Inflammatory macrophage treated with lipopolysaccharide for 4 hours (primary cell): ENCODE measurements around the gene SRC.

Source experiments
- DNase-seq: peaks from one replicate; pipeline ENCODE4 v3.0.0-alpha.2; 2020

The SRC gene

DNA sequence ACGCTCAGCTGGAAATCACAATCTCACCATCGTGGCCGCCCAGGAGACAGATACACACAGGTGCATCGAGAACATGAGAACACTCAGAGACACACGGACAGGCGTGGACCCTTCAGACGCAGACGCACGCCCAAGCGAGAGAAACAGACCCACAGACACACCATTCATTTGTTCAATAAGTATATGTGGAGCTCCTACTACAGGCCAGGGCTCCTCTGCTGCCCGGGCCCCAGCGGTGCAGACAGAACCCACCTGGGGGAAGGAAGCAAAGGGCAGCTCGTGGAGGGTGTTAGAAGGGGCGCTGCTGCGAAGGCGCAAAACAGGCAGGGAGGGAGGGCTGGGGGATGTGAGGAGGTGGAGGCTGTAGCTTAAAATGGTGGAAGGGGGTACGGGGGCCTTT lies 39.2 kb downstream of the SRC start:
- no peak for DNase-seq

DNA sequence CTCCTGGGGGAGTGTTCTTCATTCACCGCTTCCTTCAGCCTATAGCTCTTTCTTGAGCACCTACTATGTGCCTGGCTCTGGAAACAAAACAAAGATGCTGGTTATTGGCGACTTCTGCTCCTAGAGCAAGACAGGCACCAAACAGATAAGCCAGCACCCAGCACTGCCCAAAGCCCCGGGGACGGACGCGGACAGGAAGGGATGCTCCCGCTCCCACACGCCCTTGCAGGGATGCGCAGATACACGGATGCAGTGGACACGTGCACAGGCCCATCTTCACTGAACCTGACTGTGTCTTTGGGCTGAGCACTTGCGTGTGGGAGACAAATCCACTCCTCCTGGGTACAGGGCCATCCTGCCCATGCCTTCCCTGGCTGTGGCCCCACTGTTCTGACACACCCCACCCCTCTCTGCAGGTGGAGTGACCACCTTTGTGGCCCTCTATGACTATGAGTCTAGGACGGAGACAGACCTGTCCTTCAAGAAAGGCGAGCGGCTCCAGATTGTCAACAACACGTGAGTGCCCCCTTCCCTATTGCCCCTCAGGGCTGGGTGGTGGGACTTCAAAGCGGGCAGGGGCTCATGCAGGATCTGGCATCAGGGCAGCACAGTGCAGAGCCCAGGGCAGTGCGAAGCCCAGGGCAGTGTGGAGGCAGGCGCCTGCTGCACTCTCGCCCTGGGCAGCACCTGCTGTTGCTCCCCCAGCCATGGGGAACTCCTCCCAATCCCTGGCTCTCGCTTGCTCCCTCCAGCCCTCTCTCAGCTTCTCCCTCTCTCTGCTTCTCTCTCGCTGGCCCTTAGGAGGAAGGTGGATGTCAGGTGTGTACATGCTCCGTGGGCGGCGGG lies 39.9 kb downstream of the SRC start:
- no peak for DNase-seq

- peak; percentile 51 for DNase-seq
Measured at GRCh38 chr20:37386505-37387251, 40.7 kb downstream of the SRC start.

GRCh38 chr20:37387519-37388269 lies 41.8 kb downstream of the SRC start:
- DNase-seq, result no peak

DNA sequence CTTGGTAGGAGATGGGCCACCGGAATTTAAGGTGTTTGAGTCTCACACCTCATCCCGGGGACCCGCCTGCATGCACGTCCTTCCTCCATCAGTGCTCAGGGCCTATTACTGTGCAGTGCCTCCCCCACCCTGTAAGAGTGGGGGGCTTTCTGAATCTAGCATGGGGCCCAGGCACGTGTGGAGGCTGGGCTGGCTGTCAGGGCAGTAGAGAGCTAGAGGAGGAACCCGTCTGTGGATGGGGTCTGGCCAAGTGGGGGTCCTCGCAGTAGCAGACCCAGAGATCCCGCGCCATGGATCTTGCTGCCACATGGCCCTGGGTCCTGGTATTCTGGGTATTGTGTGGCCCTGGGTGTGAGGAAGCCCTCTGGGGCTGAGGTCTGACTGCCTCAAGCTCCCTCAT lies 42.9 kb downstream of the SRC start:
- DNase-seq, result no peak

DNA sequence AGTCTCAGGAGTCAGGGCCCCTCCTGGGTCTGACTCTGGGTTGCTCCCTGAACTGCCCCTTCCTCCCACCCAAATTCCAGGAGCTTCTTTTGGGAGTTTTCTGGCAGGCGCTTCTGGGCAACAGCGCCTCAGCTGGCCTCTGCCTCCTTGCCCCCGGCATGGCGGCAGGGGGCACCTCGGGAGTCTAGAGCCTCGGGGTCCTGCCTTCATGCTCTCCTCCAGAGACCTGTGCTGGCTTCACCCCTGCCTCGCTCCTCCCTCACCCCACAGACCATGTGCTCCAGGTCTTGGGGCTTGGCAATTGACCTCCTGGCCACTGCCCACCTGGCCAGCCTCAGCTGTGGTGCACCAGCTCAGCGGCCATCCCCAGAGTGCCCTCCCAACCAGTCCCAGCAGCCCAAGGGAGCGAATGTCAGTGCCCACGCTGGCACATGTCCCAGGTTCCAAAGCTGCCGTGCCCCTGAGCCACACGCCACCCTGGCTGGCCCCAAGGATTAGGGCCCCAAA lies 43.4 kb downstream of the SRC start:
- no peak for DNase-seq

DNA sequence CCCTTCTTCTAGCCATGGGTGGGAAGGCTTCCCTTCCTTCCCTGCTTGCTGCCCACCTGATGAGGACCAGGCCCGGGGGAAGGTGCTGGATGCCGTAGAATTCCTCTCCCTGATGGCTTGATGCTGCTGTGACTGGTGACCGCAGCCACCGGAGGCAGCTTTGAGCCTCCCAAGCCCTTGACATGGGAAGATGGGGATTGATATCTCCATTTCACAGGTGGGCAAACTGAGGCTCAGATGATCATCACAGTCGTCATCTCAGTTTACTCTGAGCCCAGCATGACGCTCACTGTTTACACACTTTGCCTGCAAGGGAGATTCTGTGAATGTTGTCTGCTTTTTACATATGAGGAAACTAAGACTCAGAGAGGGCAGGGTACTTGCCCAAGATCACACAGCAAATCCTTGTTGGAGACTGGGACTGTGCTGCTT lies 43.9 kb downstream of the SRC start:
- DNase-seq, result no peak

GRCh38 chr20:37390503-37390890 lies 44.6 kb downstream of the SRC start:
- no peak for DNase-seq

- DNase-seq, result no peak
Measured at GRCh38 chr20:37390891-37391525, 45.1 kb downstream of the SRC start.

GRCh38 chr20:37392441-37393195 lies 46.7 kb downstream of the SRC start:
- DNase-seq, result no peak

GRCh38 chr20:37393196-37393862 lies 47.4 kb downstream of the SRC start:
- DNase-seq, result no peak

DNA sequence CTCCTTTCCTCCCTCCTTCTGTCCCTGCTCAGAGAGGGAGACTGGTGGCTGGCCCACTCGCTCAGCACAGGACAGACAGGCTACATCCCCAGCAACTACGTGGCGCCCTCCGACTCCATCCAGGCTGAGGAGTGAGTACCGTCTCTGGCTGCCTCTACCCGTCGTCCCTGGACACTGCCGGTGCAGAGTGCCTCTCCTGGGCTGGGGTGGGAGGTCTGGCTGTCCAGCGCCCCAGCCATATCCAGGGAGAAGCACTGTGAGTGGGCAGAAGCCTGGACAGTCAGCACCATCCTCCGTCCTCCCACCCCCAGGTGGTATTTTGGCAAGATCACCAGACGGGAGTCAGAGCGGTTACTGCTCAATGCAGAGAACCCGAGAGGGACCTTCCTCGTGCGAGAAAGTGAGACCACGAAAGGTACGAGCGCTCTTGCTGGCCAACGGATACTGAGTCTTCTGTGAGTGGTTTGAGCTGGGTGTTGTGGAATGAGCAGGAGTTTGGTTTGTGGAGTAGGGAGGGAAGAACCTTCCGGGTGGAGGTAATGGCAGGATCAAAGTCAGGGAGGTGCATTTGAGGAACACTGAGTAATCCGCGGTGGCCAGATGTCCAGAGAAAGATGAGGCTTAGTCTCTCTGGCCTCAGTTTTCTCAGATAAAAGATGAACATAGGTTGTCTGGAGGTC lies 48.1 kb downstream of the SRC start:
- no peak for DNase-seq

- DNase-seq, result no peak
Measured at GRCh38 chr20:37394543-37395409, 48.8 kb downstream of the SRC start.

- no peak for DNase-seq
Measured at GRCh38 chr20:37395410-37395797, 49.5 kb downstream of the SRC start.

GRCh38 chr20:37395921-37396415 lies 50.0 kb downstream of the SRC start:
- no peak for DNase-seq

- DNase-seq, result no peak
Measured at GRCh38 chr20:37396416-37397075, 50.6 kb downstream of the SRC start.

- DNase-seq, result no peak
Measured at GRCh38 chr20:37397076-37397953, 51.4 kb downstream of the SRC start.
